ENCODE measurements around the gene GLIS1. TPM values are rescaled to one million over a fixed set of nuclear protein-coding genes. Genes with fewer than 3 reads are reported as not detected.

GLIS1 gene
- total RNA-seq, 2 experiments from 2014 or later, result not detected

GRCh38 chr1:53567851-53568250 is 171.1 kb downstream of the GLIS1 start:
- Mint-ChIP-seq H3K27ac (no peak overlapping the region), H3K27me3 (peaks cover 46% of the 10 kb centered on the region), H3K36me3 (ENCODE audit: low read depth) (no peaks in the 10 kb centered on the region), H3K9me3 (peaks cover 2% of the 10 kb centered on the region), H3K4me1 (peaks cover 3% of the 10 kb centered on the region), H3K4me3 (no peak overlapping the region)
- DNase-seq, result no peak
- ChIA-PET POLR2A (no interaction called here), CTCF (no interaction called here)

GRCh38 chr1:53567450-53567849 is 171.5 kb downstream of the GLIS1 start:
- H3K36me3 Mint-ChIP-seq (ENCODE audit: low read depth), result no peaks in the 10 kb centered on the region
- CTCF ChIA-PET, result no interaction called here
- no peak for DNase-seq
- H3K4me3 Mint-ChIP-seq, result no peak overlapping the region
- H3K4me1 Mint-ChIP-seq, result peaks cover 7% of the 10 kb centered on the region
- H3K27me3 Mint-ChIP-seq, result peaks cover 46% of the 10 kb centered on the region
- peaks cover 2% of the 10 kb centered on the region for H3K9me3 Mint-ChIP-seq
- no peak overlapping the region for H3K27ac Mint-ChIP-seq
- POLR2A ChIA-PET, result no interaction called here

DNA sequence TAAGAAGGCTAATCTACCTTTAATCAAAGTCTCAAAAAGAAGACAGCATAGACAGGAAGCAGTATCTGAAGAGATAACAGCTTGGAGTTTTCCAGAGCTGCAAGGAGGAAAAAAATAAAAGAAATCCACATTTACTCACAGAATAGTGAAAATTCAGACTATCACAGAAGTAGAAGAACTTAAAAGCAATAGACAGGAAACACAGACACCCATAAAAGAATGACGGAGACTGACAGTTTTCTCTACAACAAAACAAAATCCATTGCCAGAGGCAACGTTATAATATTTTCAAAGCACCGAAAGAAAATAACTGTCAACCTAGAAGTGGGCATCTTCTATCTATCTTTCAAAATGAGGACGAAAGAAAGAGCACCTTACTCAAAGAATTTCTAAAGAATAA is 175.4 kb downstream of the GLIS1 start:
- POLR2A ChIA-PET, result no interaction called here
- CTCF ChIA-PET, result no interaction called here
- Mint-ChIP-seq H3K27ac (no peak overlapping the region), H3K9me3 (peaks cover 2% of the 10 kb centered on the region), H3K36me3 (ENCODE audit: low read depth) (no peaks in the 10 kb centered on the region), H3K27me3 (peaks cover 31% of the 10 kb centered on the region), H3K4me1 (peaks cover 15% of the 10 kb centered on the region), H3K4me3 (no peak overlapping the region)
- DNase-seq, result no peak

DNA sequence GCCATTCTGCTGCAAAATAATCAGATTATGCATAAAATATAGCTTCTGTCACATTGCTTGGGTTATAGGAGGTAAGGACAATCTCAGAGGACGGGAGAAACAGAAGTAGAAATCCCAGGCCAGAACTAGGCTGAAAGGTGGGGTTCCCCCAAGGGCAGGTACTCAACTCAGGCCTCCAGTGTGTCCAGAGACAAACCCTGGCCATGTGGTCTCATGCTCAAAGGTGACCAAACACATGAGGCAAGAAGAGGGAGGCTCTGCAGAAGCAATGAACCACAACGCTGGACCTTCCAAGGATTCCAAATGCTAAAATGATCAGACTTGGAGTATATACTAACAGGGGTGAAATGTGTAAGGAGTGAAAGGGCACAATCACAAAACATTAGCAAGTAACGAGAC is 176.0 kb downstream of the GLIS1 start:
- DNase-seq, result no peak
- Mint-ChIP-seq H3K36me3 (ENCODE audit: low read depth) (no peaks in the 10 kb centered on the region), H3K27ac (no peak overlapping the region)

GRCh38 chr1:53562291-53562980 is 176.5 kb downstream of the GLIS1 start:
- Mint-ChIP-seq H3K27ac (no peak overlapping the region), H3K9me3 (no peaks in the 10 kb centered on the region), H3K27me3 (peaks cover 27% of the 10 kb centered on the region), H3K4me1 (peaks cover 15% of the 10 kb centered on the region), H3K4me3 (no peak overlapping the region), H3K36me3 (ENCODE audit: low read depth) (no peaks in the 10 kb centered on the region)
- ChIA-PET POLR2A (no interaction called here), CTCF (no interaction called here)
- DNase-seq, result no peak

More for the DNA sequence above, 176.0 kb downstream of the GLIS1 start:
- Mint-ChIP-seq H3K9me3 (no peaks in the 10 kb centered on the region), H3K27me3 (peaks cover 27% of the 10 kb centered on the region), H3K4me1 (peaks cover 15% of the 10 kb centered on the region), H3K4me3 (no peak overlapping the region)
- ChIA-PET POLR2A (no interaction called here), CTCF (no interaction called here)

DNA sequence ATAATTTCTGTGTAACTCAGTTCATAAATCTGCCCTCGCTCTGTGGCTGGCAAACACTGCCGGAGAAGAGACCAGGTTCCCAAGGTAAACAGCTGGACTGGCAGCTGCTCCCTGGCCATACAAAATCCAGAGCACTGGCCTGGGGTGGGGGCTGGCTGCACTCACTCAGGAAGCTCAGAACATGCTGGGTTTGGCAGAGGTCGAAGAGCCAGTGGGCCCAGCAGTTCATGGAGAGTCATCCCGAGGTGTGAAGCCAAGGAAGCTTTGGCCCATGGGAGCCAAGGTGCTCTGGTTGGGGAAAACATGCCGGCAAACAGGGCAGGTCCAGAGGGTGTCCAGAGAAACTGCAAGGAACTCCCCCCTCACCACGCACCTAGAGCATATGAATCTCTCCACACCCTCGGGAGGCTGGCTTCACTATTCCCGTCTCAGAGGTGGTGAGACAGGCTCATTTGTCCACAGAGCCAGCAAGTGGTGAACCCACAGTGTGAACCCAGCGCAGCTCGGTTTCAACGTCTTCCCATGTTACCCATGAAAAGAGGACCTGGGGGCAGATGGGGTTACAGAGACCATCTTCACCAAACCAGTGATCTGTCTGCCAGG is 177.4 kb downstream of the GLIS1 start:
- H3K27me3 Mint-ChIP-seq, result peaks cover 20% of the 10 kb centered on the region
- no peaks in the 10 kb centered on the region for H3K9me3 Mint-ChIP-seq
- CTCF ChIA-PET, result no interaction called here

GRCh38 chr1:53560581-53561502 is 178.1 kb downstream of the GLIS1 start:
- H3K27me3 Mint-ChIP-seq, result peaks cover 15% of the 10 kb centered on the region
- no peak overlapping the region for H3K4me3 Mint-ChIP-seq
- H3K9me3 Mint-ChIP-seq, result no peaks in the 10 kb centered on the region
- ChIA-PET POLR2A (no interaction called here), CTCF (no interaction called here)
- no peak for DNase-seq
- no peaks in the 10 kb centered on the region for H3K36me3 Mint-ChIP-seq (ENCODE audit: low read depth)
- H3K27ac Mint-ChIP-seq, result no peak overlapping the region
- H3K4me1 Mint-ChIP-seq, result peaks cover 15% of the 10 kb centered on the region

More for the DNA sequence above, 177.4 kb downstream of the GLIS1 start:
- H3K4me1 Mint-ChIP-seq, result peaks cover 15% of the 10 kb centered on the region
- no peaks in the 10 kb centered on the region for H3K36me3 Mint-ChIP-seq (ENCODE audit: low read depth)
- POLR2A ChIA-PET, result no interaction called here
- no peak for DNase-seq
- H3K27ac Mint-ChIP-seq, result no peak overlapping the region
- H3K4me3 Mint-ChIP-seq, result no peak overlapping the region

DNA sequence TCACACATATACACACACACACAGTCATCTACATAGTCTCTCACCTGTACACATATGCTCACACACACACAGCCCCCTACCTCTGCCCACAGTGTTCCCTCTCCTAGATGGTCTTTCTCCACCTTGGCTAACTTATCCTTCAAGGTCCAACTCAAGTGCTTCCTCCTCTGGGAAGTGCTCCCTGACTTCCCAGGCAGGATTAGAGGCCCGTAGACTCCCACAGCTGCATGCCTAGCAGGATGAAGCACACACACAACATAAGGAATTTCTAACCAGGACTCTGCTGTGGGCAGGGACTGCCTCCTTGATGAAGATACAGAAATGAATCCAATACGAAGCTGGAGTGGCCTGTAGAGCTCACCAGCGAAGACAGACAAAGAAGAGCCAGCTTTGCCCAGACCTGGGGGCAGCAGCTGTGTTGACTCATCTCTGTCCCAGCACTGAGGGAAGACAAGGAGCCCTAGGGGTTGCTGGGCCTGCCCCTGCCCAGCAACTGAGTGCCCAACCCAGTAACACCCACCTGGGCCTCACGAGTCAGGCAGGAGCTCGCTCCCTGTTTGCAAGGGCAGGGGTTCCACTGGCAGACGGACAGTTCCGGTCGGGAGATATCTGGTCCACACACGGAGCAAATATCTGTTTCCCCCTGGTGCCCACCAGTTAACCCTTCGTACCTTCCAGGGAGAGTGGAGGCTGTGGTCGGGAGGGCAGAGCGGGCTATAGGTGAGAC is 178.9 kb downstream of the GLIS1 start:
- ChIA-PET POLR2A (no interaction called here), CTCF (no interaction called here)
- Mint-ChIP-seq H3K27me3 (peaks cover 8% of the 10 kb centered on the region), H3K4me3 (no peak overlapping the region), H3K27ac (no peak overlapping the region), H3K36me3 (ENCODE audit: low read depth) (no peaks in the 10 kb centered on the region), H3K9me3 (no peaks in the 10 kb centered on the region), H3K4me1 (peaks cover 15% of the 10 kb centered on the region)
- no peak for DNase-seq

- CTCF ChIA-PET, result no interaction called here
- H3K27me3 Mint-ChIP-seq, result peaks cover 8% of the 10 kb centered on the region
Measured at GRCh38 chr1:53559391-53559815, 179.6 kb downstream of the GLIS1 start.

DNA sequence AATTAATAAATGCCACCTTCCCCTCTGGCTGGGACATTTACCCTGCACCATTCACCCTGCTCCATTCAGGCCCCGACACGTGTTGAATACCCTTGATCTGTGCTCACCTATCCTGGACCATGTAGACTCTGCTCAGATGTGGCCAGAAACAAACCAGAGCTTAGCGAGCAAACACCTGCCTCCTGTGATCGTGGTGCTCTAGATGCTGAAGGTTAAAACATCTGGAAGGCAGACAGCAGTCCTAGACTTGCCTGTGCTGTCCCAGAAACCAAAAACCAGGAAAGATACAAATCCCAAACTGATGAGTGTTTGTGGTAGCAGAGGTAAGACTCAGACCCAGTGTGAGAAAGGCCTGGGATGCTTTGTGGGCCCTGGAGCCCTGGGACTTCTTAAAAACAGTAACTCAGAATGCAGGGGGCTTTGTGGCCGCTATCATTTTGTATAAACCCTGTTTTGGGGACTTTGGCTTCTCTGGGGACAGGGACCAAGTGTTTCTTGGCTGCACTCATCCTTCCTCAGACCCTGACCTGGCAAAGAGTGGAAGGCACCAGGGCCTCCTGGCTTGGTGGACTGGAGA is 180.1 kb downstream of the GLIS1 start:
- H3K27ac Mint-ChIP-seq, result no peak overlapping the region
- H3K4me3 Mint-ChIP-seq, result no peak overlapping the region
- CTCF ChIA-PET, result no interaction called here
- peaks cover 15% of the 10 kb centered on the region for H3K4me1 Mint-ChIP-seq
- H3K36me3 Mint-ChIP-seq (ENCODE audit: low read depth), result no peaks in the 10 kb centered on the region
- no peaks in the 10 kb centered on the region for H3K9me3 Mint-ChIP-seq
- no peak for DNase-seq
- POLR2A ChIA-PET, result no interaction called here
- peaks cover 4% of the 10 kb centered on the region for H3K27me3 Mint-ChIP-seq

More at GRCh38 chr1:53559391-53559815, 179.6 kb downstream of the GLIS1 start:
- Mint-ChIP-seq H3K36me3 (ENCODE audit: low read depth) (no peaks in the 10 kb centered on the region), H3K9me3 (no peaks in the 10 kb centered on the region), H3K27ac (no peak overlapping the region), H3K4me3 (no peak overlapping the region), H3K4me1 (peaks cover 15% of the 10 kb centered on the region)
- no peak for DNase-seq
- POLR2A ChIA-PET, result no interaction called here

DNA sequence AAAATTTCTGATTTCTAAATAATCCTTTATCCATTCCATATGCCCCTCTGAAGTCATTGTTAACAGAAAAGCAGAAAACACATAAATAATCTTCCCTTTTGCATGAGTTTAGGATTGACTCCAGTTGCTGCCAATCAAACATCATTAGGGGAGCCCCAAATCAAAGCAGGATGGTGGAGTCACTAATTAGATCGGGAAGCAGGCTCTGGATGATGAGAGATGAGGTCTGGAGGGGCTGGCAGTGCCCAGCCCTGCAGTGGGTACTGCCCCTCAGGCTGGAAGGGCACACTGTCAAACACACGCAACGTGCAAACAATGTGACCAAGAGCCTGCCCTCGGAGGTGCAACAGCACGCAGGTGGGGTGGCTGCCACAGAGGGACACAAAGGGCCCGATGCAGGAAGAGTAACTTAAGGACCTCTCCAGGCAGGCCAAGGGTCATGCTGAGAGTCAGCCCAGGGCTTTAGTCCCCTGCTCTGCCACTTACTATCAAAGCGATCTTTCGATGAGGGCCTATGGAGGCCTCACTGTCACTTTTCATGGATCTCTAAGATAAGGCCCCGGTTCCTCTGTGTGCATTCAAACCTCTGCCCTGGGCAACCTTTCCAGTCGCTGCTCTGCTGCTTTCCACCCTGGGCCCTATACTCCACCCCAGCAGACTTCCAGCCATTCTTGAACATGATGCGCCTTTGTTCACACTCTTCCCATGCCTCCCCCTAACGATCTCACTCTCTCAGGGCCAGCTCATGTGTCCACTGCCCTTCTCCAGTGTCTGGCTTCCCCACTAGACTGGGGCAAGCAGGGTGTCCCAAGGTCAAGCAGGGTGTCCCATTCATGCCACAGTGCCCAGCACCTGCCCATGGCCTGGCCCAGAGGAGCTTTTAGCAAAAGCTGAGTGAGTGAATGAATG is 180.9 kb downstream of the GLIS1 start:
- Mint-ChIP-seq H3K9me3 (no peaks in the 10 kb centered on the region), H3K4me1 (peaks cover 12% of the 10 kb centered on the region), H3K36me3 (ENCODE audit: low read depth) (no peaks in the 10 kb centered on the region), H3K27ac (no peak overlapping the region), H3K27me3 (no peaks in the 10 kb centered on the region), H3K4me3 (no peak overlapping the region)
- ChIA-PET POLR2A (no interaction called here), CTCF (no interaction called here)
- no peak for DNase-seq

DNA sequence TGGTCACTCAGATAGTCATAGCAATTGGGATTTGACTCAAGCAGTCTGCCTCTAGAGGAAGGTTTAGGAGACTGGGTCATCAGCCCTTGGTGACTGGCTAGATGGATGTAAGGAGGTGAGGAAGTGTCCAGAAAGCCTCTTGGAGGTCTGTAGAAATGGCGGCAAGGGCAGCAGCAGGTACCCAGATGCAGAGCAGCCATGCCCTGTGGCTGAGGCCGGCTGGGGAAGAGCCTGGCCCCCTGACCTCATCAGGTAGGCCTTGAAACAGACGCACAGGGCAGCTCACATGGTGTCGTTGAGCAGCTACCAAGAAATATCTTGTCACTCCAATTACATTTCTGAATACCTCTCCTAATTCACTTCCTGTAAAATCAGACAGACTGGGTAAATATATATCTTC is 181.6 kb downstream of the GLIS1 start:
- no peak for DNase-seq
- POLR2A ChIA-PET, result no interaction called here
- Mint-ChIP-seq H3K4me1 (peaks cover 7% of the 10 kb centered on the region), H3K36me3 (ENCODE audit: low read depth) (no peaks in the 10 kb centered on the region), H3K9me3 (no peaks in the 10 kb centered on the region), H3K27ac (no peak overlapping the region), H3K4me3 (no peak overlapping the region), H3K27me3 (no peaks in the 10 kb centered on the region)
- CTCF ChIA-PET, result no interaction called here
